HG03060 (cell line): ENCODE results near the gene MAP4.

Experiments used
- ATAC-seq: cut with Tn5 transposase; IDR thresholded peaks from one replicate; pipeline ENCODE4 v1.9.1; 2021; ENCODE audit warnings: low read depth, moderate number of reproducible peaks; ENCODE audit not compliant: unreplicated experiment

MAP4 gene

GRCh38 chr3:47964740-47965139 lies 51.5 kb downstream of the MAP4 start:
- ATAC-seq = no peak

DNA sequence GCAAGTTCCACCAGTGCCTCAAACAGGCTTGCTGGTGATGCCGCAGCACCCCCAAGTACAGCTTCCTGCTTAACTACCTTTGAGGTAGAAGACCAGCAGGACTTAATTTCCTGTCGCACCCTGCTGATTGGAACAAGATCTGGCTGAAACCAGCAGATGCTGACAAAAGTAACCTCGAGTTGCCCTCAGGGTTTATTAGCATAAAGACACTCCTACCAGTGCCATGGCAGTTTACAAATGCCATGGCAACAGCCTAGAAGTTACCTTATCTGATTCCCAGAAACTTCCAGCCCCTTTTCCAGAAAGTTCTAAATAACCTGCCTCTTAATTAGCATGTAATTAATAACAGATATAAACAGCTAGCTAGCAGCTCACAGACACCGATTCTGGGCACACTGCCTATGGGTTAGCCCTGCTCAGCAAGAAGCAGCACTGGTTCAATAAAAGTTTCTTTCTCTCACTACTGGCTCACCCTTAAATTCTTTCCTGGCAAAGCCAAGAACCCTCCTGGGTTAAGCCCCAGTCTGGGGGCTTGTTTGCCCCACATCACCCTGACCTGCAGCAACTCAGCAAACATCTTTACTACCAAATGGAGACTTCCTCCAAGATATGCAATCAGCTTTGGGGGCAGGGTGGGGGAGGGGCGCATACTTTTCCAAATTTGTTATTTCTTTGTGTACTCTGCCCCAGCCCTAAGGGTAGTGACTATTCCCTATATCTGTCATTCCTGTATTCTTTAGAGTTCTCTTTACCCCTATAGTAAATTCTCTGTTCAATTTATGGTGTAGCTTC lies 54.2 kb downstream of the MAP4 start:
- no peak for ATAC-seq

DNA sequence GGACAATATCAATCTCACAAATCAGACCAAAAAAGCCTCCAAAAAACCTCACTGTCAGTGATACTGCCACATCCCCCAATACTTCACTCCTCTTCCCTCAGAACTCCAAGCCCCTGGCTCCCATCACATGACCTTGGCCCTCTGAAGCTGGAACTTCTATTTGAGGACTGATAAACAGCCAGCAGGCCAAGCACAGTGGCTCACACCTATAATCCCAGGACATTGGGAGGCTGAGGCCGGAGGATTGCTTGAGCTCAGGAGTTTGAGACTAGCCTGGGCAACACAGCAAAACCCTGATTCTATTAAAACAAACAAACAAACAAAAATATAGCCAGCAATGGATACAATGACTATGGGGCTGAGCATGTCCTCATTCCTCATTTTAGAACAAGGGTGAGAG lies 55.2 kb downstream of the MAP4 start:
- ATAC-seq = no peak

DNA sequence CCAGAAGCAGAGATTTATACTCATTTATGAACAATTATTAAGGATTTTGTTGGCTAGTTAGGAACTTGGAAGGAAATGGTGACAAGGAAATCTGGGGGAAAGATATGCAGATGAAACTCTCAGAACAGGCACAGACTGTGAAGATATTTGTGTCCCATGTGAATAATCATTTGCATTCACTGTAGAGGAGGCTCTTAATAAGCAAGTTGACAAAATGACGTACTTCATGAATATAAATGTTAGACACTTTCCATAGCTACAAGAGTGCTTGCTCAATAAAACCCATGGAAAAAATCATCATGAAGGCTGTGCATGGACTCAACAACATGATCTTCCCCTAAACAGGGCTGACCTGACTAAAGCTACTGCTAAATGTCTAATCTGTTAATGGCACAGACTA lies 59.7 kb downstream of the MAP4 start:
- no peak for ATAC-seq

DNA sequence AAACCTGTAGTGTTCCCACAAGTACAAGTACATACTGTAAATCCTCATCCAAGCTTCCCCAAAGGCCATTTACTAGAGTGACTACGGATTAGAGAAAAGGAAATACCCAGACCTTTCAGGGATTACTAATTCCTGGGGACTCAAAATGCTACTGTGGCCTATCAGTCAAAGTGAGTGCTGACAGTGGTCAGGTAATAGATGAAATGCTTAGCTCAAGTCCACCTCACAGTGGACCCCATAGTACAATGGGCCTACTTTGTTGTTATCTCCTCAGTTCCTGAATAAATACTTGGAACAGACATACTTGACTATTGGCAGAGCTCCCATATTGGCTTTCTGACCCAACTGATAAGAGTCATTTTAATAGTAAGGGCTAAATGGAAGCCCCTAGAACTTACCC lies 61.6 kb downstream of the MAP4 start:
- ATAC-seq = no peak

- no peak for ATAC-seq
These were observed 65.6 kb downstream of the MAP4 start for GRCh38 chr3:47950453-47951169.

DNA sequence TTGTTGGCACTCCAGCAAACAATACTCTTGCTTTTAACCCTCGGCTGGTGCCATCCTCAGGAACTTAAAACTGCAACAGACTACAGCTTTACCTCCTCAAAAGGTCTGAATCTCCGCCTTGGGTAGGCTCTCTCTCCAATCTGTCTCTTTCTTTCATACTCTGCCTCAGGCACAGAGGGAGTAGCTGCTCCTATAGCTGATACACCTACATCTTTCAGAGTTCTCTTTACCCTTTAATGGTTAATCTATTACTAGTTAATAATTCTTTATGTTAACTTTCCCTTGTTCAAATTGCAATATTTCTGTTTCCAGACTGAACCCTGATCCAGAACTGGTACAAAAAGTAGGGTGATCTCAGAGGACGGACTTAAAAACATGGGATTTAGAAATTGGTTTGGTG lies 66.2 kb downstream of the MAP4 start:
- ATAC-seq = no peak

GRCh38 chr3:47940232-47940631 lies 76.0 kb downstream of the MAP4 start:
- ATAC-seq = no peak

GRCh38 chr3:47932421-47932820 lies 83.8 kb downstream of the MAP4 start:
- ATAC-seq = no peak

- ATAC-seq = no peak
These were observed 85.2 kb downstream of the MAP4 start for GRCh38 chr3:47930979-47931378.

- no peak for ATAC-seq
These were observed 99.5 kb downstream of the MAP4 start for GRCh38 chr3:47916696-47917095.

DNA sequence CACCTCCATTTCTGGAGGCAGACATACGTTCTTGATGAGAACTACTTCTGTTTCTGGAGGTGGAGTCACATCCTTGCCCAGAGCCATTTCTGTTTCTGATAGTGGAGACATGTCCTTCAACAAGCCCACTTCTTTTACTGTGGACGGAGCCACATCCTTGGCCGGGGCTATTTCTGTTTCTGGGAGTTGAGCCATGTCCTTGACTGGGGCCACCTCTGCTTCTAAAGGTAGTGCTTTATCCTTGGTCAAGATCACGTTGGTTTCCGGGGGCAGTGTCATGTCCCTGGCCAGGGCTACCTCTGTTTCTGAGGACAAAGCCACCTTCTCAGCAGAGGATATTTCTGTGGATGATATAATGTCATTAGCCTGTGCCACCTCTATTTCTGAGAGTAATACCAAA lies 100.0 kb downstream of the MAP4 start:
- ATAC-seq = no peak

- no peak for ATAC-seq
These were observed 104.2 kb downstream of the MAP4 start for GRCh38 chr3:47912006-47912504.

GRCh38 chr3:47910777-47911440 lies 105.3 kb downstream of the MAP4 start:
- no peak for ATAC-seq

GRCh38 chr3:47910233-47910632 lies 106.0 kb downstream of the MAP4 start:
- no peak for ATAC-seq

- no peak for ATAC-seq
These were observed 106.6 kb downstream of the MAP4 start for GRCh38 chr3:47909607-47910006.

- no peak for ATAC-seq
These were observed 107.5 kb downstream of the MAP4 start for GRCh38 chr3:47908744-47909143.

DNA sequence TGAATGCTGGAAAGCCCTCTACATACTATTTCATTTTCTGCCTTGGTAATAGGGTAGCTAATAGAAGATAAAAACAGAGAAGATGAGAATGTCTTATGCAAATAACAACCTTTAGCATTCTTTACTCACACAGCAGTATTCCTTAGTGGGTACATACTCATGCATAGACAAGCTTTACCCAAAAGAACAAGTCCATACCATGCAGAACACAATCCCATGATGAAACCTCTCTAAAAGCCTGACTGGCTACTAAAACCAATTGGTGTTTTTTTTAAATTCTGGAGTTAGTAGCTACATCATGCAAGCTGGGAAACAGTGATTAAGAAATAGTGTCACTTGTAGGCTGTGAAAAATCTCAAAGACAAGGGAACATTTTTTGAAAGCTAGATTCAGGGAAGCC lies 108.4 kb downstream of the MAP4 start:
- no peak for ATAC-seq

- ATAC-seq = no peak
These were observed 113.5 kb downstream of the MAP4 start for GRCh38 chr3:47902746-47903145.

DNA sequence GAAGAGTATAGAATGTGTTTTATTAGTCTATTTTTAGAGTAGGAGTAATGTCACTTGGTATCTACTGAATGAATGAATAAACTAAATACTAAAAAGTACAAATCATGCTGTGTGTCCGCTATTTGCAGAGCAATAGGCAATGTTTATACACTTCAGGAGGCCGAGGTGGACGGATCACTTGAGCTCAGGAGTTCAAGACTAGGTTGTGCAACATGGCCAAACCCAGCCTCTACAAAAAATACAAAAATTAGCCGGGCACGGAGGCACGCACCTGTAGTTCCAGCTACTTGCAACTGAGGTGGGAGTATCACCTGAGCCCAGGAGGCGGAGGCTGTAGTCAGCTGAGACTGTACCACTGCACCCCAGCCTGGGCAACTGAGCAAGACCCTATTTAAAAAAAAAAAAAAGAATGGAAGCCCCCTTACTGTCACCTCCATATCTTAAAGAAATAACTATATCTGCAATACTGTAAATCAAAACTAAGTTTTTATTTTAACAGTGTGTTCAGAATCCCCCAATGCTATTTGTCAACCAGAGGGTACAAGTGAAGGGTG lies 114.9 kb downstream of the MAP4 start:
- ATAC-seq = no peak

- ATAC-seq = no peak
These were observed 116.6 kb downstream of the MAP4 start for GRCh38 chr3:47899495-47900108.
